Neuronal stem cell (in vitro differentiated cells): ENCODE results near the gene STOX2.
A peak's percentile ranks its signal among the peaks of the same experiment; 100 is the strongest.

Experiments used
- DNase-seq: peaks from one replicate; pipeline ENCODE4 v3.0.0-alpha.2; 2013; ENCODE audit warnings: low spot score
- H2AFZ ChIP-seq: one replicate; pipeline ENCODE4 v1.6.1; 2013; ENCODE audit warnings: mild to moderate bottlenecking, low read length, inconsistent platforms
- H2AK5ac ChIP-seq: 2 replicates; pipeline ENCODE4 v1.6.1; 2013; ENCODE audit warnings: low read depth, mild to moderate bottlenecking, inconsistent platforms, low read length, moderate library complexity, mixed read lengths
- H2BK120ac ChIP-seq: 2 replicates; pipeline ENCODE4 v1.6.1; 2013; ENCODE audit warnings: low read depth, mild to moderate bottlenecking, inconsistent platforms, low read length, moderate library complexity, mixed read lengths
- H2BK12ac ChIP-seq: one replicate; pipeline ENCODE4 v1.6.1; 2013; ENCODE audit warnings: low read length, inconsistent platforms
- H2BK15ac ChIP-seq: 2 replicates; pipeline ENCODE4 v1.6.1; 2013; ENCODE audit warnings: mild to moderate bottlenecking, low read length, inconsistent platforms, mixed read lengths
- H2BK5ac ChIP-seq: one replicate; pipeline ENCODE4 v1.6.1; 2013; ENCODE audit warnings: inconsistent platforms, mild to moderate bottlenecking, low read length, moderate library complexity
- H3K14ac ChIP-seq: one replicate; pipeline ENCODE4 v1.6.1; 2013; ENCODE audit warnings: low read length, inconsistent platforms
- H3K18ac ChIP-seq: 2 replicates; pipeline ENCODE4 v1.6.1; 2013; ENCODE audit warnings: low read length, inconsistent platforms
- H3K23ac ChIP-seq: 2 replicates; pipeline ENCODE4 v1.6.1; 2013; ENCODE audit warnings: low read depth, mild to moderate bottlenecking, mixed read lengths, low read length, inconsistent platforms; ENCODE audit not compliant: poor library complexity
- H3K27ac ChIP-seq: replicated peaks from 3 replicates; pipeline ENCODE4 v1.5.1; 2013; ENCODE audit warnings: low read length, inconsistent platforms
- H3K27me3 ChIP-seq, 3 experiments: 2 replicates each; pipeline ENCODE4 v1.6.1; 2013; ENCODE audit warnings: low read length in 3 of 3, mild to moderate bottlenecking in 2 of 3, inconsistent platforms in 1 of 3, low read depth in 1 of 3, mixed read lengths in 1 of 3, moderate library complexity in 1 of 3; ENCODE audit not compliant: control insufficient read depth in 3 of 3, insufficient read depth in 3 of 3
- H3K36me3 ChIP-seq, 2 donors: replicated peaks in 1 of 2; 2 replicates each; pipeline ENCODE4 v1.6.1; 2013; ENCODE audit warnings: low read length in 2 of 2; ENCODE audit not compliant: control insufficient read depth in 2 of 2, insufficient read depth in 2 of 2
- H3K4ac ChIP-seq: 2 replicates; pipeline ENCODE4 v1.6.1; 2013; ENCODE audit warnings: inconsistent platforms, mild to moderate bottlenecking, low read length, moderate library complexity
- H3K4me1 ChIP-seq, 2 donors: 1 replicate in 1 of 2; 2 replicates in 1 of 2; pipeline ENCODE4 v1.6.1; 2013; ENCODE audit warnings: low read length in 2 of 2, low read depth in 1 of 2; ENCODE audit not compliant: control insufficient read depth in 2 of 2, insufficient read depth in 1 of 2
- H3K4me2 ChIP-seq: one replicate; pipeline ENCODE4 v1.6.1; 2013; ENCODE audit warnings: mild to moderate bottlenecking, low read length, inconsistent platforms; ENCODE audit not compliant: insufficient read depth, poor library complexity, severe bottlenecking
- H3K4me3 ChIP-seq, 2 donors: 2 replicates each; pipeline ENCODE4 v1.5.1; 2013; ENCODE audit warnings: low read length in 2 of 2, mild to moderate bottlenecking in 2 of 2, inconsistent platforms in 1 of 2, moderate library complexity in 1 of 2
- H3K79me1 ChIP-seq: one replicate; pipeline ENCODE4 v1.6.1; 2013; ENCODE audit warnings: low read depth, mild to moderate bottlenecking, inconsistent platforms, low read length, moderate library complexity
- H3K9ac ChIP-seq: one replicate; pipeline ENCODE4 v1.6.1; 2013; ENCODE audit warnings: mild to moderate bottlenecking, low read depth, low read length, inconsistent platforms; ENCODE audit not compliant: poor library complexity
- H3K9me3 ChIP-seq, 2 donors: replicated peaks in 1 of 2; 2 replicates each; pipeline versions ENCODE3 to v1.6.1; 2013; ENCODE audit warnings: low read length in 2 of 2, mild to moderate bottlenecking in 2 of 2, inconsistent platforms in 1 of 2, low read depth in 1 of 2, mixed read lengths in 1 of 2, moderate library complexity in 1 of 2; ENCODE audit not compliant: control insufficient read depth in 2 of 2, insufficient read depth in 1 of 2
- H4K8ac ChIP-seq: one replicate; pipeline ENCODE4 v1.6.1; 2013; ENCODE audit warnings: low read depth, mild to moderate bottlenecking, inconsistent platforms, low read length, moderate library complexity
- H4K91ac ChIP-seq: one replicate; pipeline ENCODE4 v1.6.1; 2013; ENCODE audit warnings: low read length, low read depth, mild to moderate bottlenecking, inconsistent platforms; ENCODE audit not compliant: poor library complexity
- WGBS, 2 donors: extraction: QIAGEN DNeasy Blood & Tissue Kit; methylation state at CpG; one replicate each; pipeline ENCODE4 v1.1.7; 2013; ENCODE audit warnings: missing lambda C conversion rate in 2 of 2, mixed read lengths in 1 of 2; ENCODE audit not compliant: insufficient read length in 2 of 2, insufficient replicate concordance in 1 of 2; ENCODE audit errors: extremely low coverage in 2 of 2; 5-methylcytosine and 5-hydroxymethylcytosine counted together

The STOX2 gene

GRCh38 chr4:183863155-183863825 is 41.8 kb upstream of the STOX2 start:
- Histone ChIP-seq H2AK5ac (no peak overlapping the region), H3K9ac (no peak overlapping the region), H3K79me1 (no peaks in the 10 kb centered on the region), H3K4me1 (peaks cover under 1 to 11% of the 10 kb centered on the region in 2 donors), H2BK5ac (no peak overlapping the region), H3K4me3 (no peak overlapping the region), H2BK120ac (no peak overlapping the region), H2BK12ac (no peak overlapping the region), H3K27ac (no peak overlapping the region), H3K23ac (no peak overlapping the region), H4K91ac (no peak overlapping the region), H3K4me2 (no peak overlapping the region), H2AFZ (peak overlapping the region; percentile 34), H4K8ac (no peak overlapping the region), H3K4ac (no peak overlapping the region), H3K27me3 (peaks cover 0 to 20% (median 0%) of the 10 kb centered on the region in 3 experiments), H2BK15ac (no peak overlapping the region), H3K9me3 (no peaks in the 10 kb centered on the region), H3K18ac (no peak overlapping the region), H3K36me3 (no peaks in the 10 kb centered on the region), H3K14ac (no peak overlapping the region)
- no peak for DNase-seq
- no CpG with 5 or more reads among the region's 8 CpGs for WGBS, 2 donors

- Histone ChIP-seq H3K14ac (no peak overlapping the region), H4K8ac (no peak overlapping the region), H3K18ac (no peak overlapping the region), H3K4me3 (no peak overlapping the region), H3K4ac (no peak overlapping the region), H3K27ac (no peak overlapping the region), H3K23ac (no peak overlapping the region), H2BK15ac (no peak overlapping the region), H3K79me1 (no peaks in the 10 kb centered on the region), H3K9ac (no peak overlapping the region), H2BK120ac (no peak overlapping the region), H4K91ac (no peak overlapping the region), H3K4me2 (no peak overlapping the region), H2BK5ac (no peak overlapping the region), H2AK5ac (no peak overlapping the region), H2AFZ (no peak overlapping the region), H3K9me3 (no peaks in the 10 kb centered on the region), H3K4me1 (no peaks in the 10 kb centered on the region), H3K27me3 (peaks cover 0 to 12% (median 0%) of the 10 kb centered on the region in 3 experiments), H3K36me3 (no peaks in the 10 kb centered on the region), H2BK12ac (no peak overlapping the region)
- WGBS, 2 donors, result no CpG with 5 or more reads among the region's 9 CpGs
- DNase-seq, result no peak
These were observed 37.9 kb upstream of the STOX2 start for GRCh38 chr4:183867247-183867646.

GRCh38 chr4:183870997-183871396 is 34.1 kb upstream of the STOX2 start:
- H4K8ac ChIP-seq, result no peak overlapping the region
- no peak overlapping the region for H3K27ac ChIP-seq
- H3K9me3 ChIP-seq, result no peaks in the 10 kb centered on the region
- WGBS, 2 donors, result no CpG with 5 or more reads among the region's 3 CpGs
- no peak overlapping the region for H3K18ac ChIP-seq
- H3K79me1 ChIP-seq, result no peaks in the 10 kb centered on the region
- H3K36me3 ChIP-seq, result no peaks in the 10 kb centered on the region
- no peak for DNase-seq
- no peak overlapping the region for H2AFZ ChIP-seq
- H3K4me3 ChIP-seq, result no peak overlapping the region
- no peak overlapping the region for H2AK5ac ChIP-seq
- H3K4ac ChIP-seq, result no peak overlapping the region
- H2BK15ac ChIP-seq, result no peak overlapping the region
- H3K9ac ChIP-seq, result no peak overlapping the region
- no peak overlapping the region for H2BK5ac ChIP-seq
- peaks cover 0 to 7% (median 0%) of the 10 kb centered on the region in 3 experiments for H3K27me3 ChIP-seq
- no peaks in the 10 kb centered on the region for H3K4me1 ChIP-seq
- H3K4me2 ChIP-seq, result no peak overlapping the region
- no peak overlapping the region for H2BK120ac ChIP-seq
- H3K14ac ChIP-seq, result no peak overlapping the region
- no peak overlapping the region for H4K91ac ChIP-seq
- H2BK12ac ChIP-seq, result no peak overlapping the region
- H3K23ac ChIP-seq, result no peak overlapping the region

- Histone ChIP-seq H3K27ac (no peak overlapping the region), H3K9me3 (no peaks in the 10 kb centered on the region), H3K4me1 (peaks cover 0 to under 1% of the 10 kb centered on the region in 2 donors), H2BK12ac (no peak overlapping the region), H3K27me3 (peaks cover 0 to 4% (median 0%) of the 10 kb centered on the region in 3 experiments), H2BK5ac (no peak overlapping the region), H3K23ac (no peak overlapping the region), H2AK5ac (no peak overlapping the region), H3K14ac (no peak overlapping the region), H3K4me3 (no peak overlapping the region), H2BK15ac (no peak overlapping the region), H2AFZ (no peak overlapping the region), H3K36me3 (no peaks in the 10 kb centered on the region), H4K91ac (no peak overlapping the region), H3K79me1 (no peaks in the 10 kb centered on the region), H4K8ac (no peak overlapping the region), H3K9ac (no peak overlapping the region), H2BK120ac (no peak overlapping the region), H3K4ac (no peak overlapping the region), H3K18ac (no peak overlapping the region), H3K4me2 (no peak overlapping the region)
- WGBS, 2 donors, result no CpG with 5 or more reads among the region's 4 CpGs
- no peak for DNase-seq
These were observed 33.5 kb upstream of the STOX2 start for GRCh38 chr4:183871581-183871980.
